Bronchial epithelial cell (primary cell): ENCODE data around the gene WDR26. TPM values are rescaled to one million over a fixed set of nuclear protein-coding genes. Genes with fewer than 3 reads are reported as not detected.

ENCODE experiments used
- DNase-seq: peaks from one replicate; pipeline ENCODE4 v3.0.0-alpha.2; 2010; ENCODE audit warnings: low read depth
- FAIRE-seq: peaks from 2 replicates; lab custom pipeline; 2011; peaks lifted over from hg19 to GRCh38; lab: Jason Lieb, UNC
- H3K27me3 ChIP-seq: 2 replicates; pipeline ENCODE4 v1.5.1; 2011; ENCODE audit warnings: low read length; ENCODE audit not compliant: control insufficient read depth, insufficient read depth
- H3K36me3 ChIP-seq: 2 replicates; pipeline ENCODE4 v1.5.1; 2011; ENCODE audit warnings: low read length; ENCODE audit not compliant: control insufficient read depth, insufficient read depth
- H3K4me3 ChIP-seq: 2 replicates; pipeline ENCODE4 v1.5.1; 2011; ENCODE audit warnings: mild to moderate bottlenecking, low read depth, low read length, control low read depth
- total RNA-seq: library from RNA; depleted of rRNA; stranded (reverse); fragments of >200 nt; gene quantifications from 2 replicates; pipeline ENCODE4 v1.2.1, GENCODE V29; 2014
- TF ChIP-seq, protein P1 (sequence below): IDR thresholded peaks from 2 replicates; pipeline ENCODE4 v1.5.1; 2011; ENCODE audit warnings: mild to moderate bottlenecking, moderate library complexity, low read length, control low read depth, inconsistent platforms; ENCODE audit not compliant: insufficient read depth, severe bottlenecking

Gene WDR26
- total RNA-seq, 1 donor from 2014 or later, result 34.5 TPM

DNA sequence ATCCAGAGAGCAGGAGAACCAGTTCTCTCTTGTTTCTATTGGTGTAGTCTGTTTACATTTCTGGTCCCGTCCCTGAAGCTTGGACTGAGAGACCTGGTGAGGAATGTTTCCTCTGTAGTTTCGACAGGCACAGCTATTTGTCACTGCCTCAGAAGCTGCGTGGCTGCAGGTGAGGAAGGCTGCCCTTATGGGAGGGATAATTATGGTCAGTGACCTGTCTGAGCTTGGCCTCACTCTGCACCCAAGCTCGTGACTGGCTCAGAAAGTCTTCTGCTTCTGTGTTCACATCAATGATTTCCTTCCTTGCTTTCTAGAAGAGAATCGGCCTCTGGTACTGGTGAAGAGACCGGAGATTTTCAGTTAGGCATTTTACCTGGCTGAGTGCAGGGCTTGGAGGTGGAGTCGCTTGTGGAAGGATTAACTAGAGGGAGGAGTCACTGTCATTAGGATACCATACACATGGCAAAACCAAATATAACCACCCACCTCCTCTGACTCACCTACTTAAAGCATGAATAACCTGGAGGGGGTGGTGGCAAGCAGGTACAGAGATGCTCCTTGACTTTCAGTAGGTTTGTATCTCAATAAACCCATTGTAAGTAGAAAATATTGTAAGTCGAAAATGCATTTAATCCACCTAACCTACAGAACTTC is 19.9 kb upstream of the WDR26 start:
- peak; percentile 98 for DNase-seq
- H3K4me3 ChIP-seq, result peak overlapping the region; percentile 13

DNA sequence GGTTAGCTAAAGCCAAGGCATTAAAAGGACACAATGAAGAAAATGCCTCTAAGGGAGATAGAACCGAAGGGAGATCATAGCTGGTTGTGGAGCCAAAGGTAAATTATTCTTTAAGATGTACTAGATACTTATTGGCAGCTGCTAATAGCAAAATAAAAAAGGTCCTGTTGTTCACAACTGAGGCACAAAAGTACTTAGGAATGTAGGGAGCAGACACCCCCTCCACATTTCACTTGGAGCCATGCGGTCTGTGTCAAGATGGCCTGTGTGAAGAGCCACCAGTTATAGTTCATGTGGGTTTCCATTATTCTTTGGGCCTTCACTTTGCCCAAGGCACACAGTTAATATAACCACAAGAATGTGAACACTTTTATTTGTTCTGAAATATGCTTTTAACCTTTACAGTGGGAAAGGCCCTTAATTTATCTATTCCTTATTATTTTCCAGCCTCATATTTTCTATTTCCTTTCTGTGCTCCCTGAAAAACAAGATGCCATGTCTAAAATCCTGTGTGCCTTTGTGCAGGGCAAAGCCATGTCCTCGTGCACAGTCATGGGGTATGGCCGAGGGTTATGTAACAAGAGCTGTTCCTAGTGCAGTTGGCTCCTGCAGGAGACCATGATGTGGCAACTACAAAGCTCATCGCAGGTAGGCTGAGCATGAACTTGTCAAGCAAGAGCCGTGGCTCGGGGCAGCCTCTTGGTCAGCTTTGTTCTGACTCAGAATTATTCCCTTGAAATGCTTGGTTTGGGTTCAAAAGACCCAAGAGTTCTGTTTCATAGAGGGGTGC is 16.2 kb upstream of the WDR26 start:
- TF ChIP-seq, protein P1, sequence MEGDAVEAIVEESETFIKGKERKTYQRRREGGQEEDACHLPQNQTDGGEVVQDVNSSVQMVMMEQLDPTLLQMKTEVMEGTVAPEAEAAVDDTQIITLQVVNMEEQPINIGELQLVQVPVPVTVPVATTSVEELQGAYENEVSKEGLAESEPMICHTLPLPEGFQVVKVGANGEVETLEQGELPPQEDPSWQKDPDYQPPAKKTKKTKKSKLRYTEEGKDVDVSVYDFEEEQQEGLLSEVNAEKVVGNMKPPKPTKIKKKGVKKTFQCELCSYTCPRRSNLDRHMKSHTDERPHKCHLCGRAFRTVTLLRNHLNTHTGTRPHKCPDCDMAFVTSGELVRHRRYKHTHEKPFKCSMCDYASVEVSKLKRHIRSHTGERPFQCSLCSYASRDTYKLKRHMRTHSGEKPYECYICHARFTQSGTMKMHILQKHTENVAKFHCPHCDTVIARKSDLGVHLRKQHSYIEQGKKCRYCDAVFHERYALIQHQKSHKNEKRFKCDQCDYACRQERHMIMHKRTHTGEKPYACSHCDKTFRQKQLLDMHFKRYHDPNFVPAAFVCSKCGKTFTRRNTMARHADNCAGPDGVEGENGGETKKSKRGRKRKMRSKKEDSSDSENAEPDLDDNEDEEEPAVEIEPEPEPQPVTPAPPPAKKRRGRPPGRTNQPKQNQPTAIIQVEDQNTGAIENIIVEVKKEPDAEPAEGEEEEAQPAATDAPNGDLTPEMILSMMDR, result no peak
- Histone ChIP-seq H3K4me3 (no peak overlapping the region), H3K36me3 (no peaks in the 10 kb centered on the region), H3K27me3 (no peaks in the 10 kb centered on the region)
- FAIRE-seq (no peak), DNase-seq (peak; percentile 60)

More for the DNA sequence above, 19.9 kb upstream of the WDR26 start:
- H3K36me3 ChIP-seq, result no peaks in the 10 kb centered on the region
- FAIRE-seq, result no peak
- TF ChIP-seq, protein P1, result no peak
- H3K27me3 ChIP-seq, result no peaks in the 10 kb centered on the region

DNA sequence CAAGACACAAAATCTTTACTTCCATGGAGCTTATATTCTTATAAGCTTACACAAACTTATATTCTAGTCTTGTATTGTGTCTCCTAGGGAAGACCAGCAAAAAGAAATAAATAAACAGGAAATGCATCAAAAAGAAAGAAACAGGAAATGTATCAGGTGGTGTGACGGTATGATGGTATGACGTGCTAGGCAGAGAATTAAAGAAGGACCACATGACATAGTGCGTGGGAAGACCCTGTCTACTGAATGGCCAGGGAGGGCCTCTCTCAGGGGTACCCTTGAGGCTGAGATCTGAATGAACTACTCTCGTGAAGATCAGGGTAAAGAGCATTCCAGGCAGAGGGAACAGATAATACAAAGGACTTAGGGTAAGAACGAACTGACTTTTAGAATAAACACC is 15.6 kb upstream of the WDR26 start:
- DNase-seq, result no peak
- TF ChIP-seq, protein P1, result no peak
- FAIRE-seq, result no peak
- Histone ChIP-seq H3K4me3 (no peak overlapping the region), H3K36me3 (no peaks in the 10 kb centered on the region), H3K27me3 (no peaks in the 10 kb centered on the region)

DNA sequence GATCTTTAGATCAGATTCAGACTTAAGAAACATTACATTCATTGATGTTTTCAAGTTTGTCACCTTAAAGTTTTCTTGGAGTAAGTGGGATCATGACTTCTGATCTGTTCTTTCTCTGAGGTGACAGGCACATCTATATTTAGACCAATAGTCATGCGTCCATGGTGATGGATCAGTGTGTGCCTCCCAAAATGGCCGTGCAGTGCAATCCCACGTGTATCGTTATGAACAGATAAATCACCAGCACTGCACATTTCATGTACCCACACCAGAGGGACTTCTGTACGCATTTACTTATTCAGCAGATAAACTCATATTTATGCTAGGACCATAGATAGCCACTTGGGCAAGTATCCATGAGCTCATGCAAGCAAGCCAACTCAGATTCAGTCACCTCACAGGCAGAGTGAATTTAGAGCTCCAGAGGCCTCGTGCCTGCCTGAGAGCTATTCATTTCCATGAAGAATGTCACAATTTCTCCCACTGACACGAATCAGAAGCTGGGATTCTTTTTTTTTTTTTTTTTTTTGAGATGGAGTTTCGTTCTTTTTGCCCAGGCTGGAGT is 13.9 kb upstream of the WDR26 start:
- Histone ChIP-seq H3K27me3 (no peaks in the 10 kb centered on the region), H3K36me3 (no peaks in the 10 kb centered on the region), H3K4me3 (no peak overlapping the region)
- DNase-seq, result no peak
- FAIRE-seq, result no peak
- TF ChIP-seq, protein P1, result no peak

DNA sequence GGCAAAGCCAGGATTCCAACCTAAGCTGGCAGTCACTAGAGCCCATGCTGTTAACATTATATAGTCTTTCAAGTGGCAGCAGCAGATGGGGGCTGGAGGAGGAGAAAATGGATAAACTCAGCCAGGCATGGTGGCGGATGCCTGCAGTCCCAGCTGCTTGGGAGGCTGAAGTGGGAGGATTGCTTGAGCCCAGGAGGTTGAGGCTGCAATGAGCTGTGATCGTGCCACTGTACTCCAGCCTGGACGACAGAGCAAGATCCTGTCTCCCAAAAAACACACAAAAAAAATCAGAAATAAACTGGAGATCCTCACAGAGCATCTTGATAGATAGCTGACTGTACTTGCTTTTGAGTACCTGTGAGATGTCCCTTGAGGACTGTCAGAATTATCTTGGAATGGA is 13.4 kb upstream of the WDR26 start:
- TF ChIP-seq, protein P1, result no peak
- H3K27me3 ChIP-seq, result no peaks in the 10 kb centered on the region
- no peak overlapping the region for H3K4me3 ChIP-seq
- no peaks in the 10 kb centered on the region for H3K36me3 ChIP-seq
- FAIRE-seq (no peak), DNase-seq (no peak)
